C4-2B (cell line): ENCODE data around the gene TOM1L1.

Experiments
- ZFX ChIP-seq: fragments of 450-650 bp; IDR thresholded peaks from 2 replicates; pipeline ENCODE4 v1.6.1; 2017
- TF ChIP-seq, protein P1 (sequence below): fragments of 450-650 bp; conservative IDR thresholded peaks from 2 replicates; pipeline ENCODE4 v1.5.1; 2017; ENCODE audit warnings: mild to moderate bottlenecking

DNA sequence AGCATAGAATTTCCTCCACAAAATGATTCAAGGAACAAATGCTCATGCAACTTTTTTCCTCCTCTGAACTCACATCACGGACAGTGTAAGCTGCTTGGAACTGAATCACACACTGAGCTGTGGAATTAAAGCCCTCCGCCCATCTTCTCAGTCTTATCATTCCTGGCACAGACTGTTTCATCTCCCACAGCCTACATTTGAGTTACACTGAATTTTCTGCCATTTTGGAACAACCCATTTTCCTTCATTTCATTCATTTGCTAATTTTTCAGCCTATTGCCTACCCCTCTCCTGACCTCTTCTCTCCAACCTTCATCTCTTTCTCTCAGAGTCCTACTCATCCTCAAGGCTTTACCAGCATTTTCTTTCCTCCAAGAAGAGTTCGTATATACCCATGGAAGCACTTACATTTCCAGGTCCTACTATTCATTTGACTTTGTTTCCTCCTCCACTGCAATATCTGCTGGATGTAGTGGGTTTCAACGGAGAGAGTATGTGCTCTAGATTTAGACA, 39.1 kb upstream of the TOM1L1 start:
- TF ChIP-seq, protein P1, sequence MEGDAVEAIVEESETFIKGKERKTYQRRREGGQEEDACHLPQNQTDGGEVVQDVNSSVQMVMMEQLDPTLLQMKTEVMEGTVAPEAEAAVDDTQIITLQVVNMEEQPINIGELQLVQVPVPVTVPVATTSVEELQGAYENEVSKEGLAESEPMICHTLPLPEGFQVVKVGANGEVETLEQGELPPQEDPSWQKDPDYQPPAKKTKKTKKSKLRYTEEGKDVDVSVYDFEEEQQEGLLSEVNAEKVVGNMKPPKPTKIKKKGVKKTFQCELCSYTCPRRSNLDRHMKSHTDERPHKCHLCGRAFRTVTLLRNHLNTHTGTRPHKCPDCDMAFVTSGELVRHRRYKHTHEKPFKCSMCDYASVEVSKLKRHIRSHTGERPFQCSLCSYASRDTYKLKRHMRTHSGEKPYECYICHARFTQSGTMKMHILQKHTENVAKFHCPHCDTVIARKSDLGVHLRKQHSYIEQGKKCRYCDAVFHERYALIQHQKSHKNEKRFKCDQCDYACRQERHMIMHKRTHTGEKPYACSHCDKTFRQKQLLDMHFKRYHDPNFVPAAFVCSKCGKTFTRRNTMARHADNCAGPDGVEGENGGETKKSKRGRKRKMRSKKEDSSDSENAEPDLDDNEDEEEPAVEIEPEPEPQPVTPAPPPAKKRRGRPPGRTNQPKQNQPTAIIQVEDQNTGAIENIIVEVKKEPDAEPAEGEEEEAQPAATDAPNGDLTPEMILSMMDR, result no peak
- no peak for TF ChIP-seq ZFX
